ENCODE measurements around the gene IRF4.

The IRF4 gene

DNA sequence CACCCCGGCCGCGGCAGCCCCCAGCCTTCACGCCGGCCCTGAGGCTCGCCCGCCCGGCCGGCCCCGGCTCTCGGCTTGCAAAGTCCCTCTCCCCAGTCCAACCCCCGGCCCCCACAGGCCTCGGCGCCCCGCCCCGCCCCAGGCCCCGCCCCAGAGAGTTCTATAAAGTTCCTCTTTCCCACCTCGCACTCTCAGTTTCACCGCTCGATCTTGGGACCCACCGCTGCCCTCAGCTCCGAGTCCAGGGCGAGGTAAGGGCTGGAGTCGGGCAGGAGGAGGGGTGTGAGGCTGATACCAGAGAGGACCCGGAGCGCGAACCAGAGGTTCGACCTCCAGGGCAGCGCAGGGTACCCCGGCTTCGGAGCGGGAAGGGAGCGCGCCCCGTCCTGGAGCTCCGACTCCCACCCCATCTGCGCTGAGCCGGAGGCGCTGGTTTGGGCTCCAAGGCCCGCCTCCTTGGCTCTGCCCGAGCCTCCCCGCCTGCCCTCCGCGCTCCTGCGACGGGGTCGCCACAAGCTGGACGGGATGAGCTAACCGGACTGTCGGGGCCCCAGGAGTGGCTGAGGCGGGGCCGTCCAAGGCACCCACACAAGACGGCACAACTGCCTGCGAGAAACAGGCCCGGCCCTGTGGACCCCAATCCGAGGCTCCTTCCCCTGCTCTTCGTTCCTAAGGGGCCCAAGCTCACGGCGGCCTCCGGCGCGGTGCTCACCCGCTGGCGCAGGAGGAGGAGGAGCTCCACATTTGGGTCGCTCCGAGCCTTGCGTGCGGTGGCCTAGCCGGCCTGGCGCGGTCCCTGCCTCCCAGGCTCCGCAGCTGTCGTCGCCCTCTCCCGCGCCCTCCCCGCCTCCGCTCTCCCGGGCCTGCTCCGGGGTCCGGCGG, at the start of gene IRF4:
Gene IRF4 (plus strand): TSS at position 194 of the 882 bp plus-strand sequence. CDS start 1,401 bp downstream, outside the sequence.
- no peak for DNase-seq (ENCODE audit: low read depth, low spot score)

DNA sequence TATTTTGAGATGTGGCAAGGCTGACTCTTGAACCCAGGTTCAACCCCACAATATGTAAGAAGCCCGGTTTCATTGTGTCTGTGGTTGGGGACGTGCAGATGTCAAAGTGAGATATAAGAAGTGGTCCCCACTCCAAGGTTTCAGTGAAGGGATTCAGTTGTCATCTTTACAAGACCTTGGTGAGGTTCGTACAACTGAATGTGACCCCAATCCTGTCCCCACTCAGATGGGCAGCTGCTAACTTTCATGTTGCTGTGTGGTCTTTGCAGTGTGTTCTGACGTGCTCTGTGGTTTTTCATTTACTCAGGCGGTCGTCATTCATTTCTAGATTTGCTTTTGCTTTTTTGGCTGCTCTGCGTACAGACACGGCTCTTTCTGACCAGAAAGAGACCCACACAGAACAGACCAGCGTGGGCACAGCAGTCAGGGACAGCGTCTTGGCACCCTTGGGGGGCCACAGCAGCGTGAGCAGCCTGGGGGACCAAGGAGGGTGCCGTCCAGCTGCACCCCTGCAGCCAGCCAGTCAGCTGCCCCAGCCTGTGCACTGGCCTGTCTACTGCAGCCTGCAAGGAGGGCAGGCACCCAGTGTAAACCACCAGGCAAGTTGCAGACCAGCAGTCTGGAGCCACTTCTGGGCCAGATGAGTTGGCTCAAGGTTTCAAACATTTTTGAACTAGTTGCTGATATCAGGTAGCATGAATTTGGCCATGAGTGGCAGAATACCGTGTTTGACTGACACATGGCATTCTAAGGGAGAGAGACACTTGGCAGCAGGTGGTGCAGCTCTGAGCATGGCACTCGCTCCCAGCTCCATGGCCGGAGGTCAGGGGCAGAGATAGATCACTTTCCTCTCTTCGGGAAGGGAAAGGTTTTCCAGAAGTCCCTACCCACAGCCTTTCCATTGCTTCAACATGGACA, 49.4 kb upstream of the IRF4 start:
- DNase-seq (ENCODE audit: low read depth, low spot score) = no peak

DNA sequence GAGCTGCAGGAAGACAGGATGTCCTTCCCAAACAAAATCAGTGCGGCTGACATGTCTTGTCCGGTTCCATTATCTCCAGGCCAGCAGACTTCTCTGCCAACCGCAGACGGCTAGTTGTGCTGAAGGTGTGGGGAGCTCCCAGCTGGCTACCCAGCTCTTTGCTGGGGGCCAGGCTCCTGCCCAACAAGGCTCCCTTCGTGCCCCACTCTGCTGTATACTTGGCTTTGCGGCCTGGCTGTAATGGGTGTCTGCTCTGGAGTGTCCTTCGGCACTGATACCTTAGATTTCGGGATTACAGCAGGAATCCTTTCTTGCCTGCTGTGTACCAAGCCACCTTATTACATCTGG, 48.7 kb upstream of the IRF4 start:
- no peak for DNase-seq (ENCODE audit: low read depth, low spot score)

DNA sequence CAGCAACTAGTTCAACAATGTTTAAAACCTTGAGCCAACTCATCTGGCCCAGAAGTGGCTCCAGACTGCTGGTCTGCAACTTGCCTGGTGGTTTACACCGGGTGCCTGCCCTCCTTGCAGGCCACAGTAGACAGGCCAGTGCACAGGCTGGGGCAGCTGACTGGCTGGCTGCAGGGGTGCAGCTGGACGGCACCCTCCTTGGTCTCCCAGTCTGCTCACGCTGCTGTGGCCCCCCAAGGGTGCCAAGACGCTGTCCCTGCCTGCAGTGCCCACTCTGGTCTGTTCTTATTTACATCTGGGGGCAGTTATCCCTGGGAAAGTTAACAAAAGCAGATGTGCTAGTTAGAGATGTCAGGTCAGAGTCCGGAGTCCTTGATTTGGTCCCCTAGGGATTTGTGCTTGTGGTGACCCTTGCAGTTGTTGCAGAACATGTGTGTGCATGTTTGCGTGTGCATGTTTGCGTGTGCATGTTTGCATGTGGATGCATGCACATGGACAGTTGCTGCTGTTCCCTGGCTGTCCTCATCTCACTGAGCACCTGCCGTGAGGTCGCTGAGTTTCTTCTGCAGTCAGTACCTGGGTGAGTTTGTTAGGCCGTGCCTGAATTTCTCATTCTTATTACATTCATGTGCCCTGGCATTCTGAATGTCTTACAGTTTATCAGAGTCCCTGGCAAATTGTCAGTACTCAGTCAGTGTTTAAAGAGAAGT, 48.2 kb upstream of the IRF4 start:
- no peak for DNase-seq (ENCODE audit: low read depth, low spot score)

DNA sequence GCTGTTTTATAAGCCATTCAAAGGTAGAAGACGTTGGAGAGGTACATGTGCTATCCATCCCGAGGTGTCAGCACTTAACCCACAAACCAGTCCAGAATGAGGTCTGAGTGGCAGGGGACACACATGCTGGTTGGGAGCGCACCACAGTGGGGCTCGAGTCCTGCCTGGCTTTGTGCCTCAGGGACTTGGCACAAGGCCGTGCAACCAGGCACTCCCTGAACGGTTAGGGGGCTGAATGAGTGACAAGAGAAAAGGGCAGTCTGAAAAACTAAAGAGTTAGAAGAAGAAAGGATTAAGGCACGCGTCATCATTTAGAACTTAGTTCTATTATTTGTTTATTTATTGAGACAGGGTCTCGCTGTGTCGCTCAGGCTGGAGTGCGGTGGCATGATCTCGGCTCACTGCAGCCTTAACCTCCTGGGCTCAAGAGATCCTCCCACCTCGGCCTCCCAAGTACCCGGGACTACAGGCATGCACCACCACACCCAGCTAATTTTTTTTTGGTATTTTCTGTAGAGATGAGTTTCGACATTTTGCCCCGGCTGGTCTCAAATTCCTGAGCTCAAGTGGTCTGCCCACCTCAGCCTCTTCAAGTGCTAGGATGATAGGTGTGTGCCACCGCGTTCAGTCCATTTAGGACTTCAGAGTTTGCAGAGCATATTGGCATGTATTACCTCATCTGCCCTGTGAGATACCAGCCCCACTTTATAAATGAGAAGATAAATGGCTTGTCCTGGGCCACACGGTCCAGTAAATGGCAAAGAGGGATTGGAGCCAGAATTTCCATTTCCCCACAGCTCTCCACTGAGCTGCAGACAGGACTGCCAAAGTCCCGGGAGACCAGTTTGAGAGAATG, 47.4 kb upstream of the IRF4 start:
- DNase-seq (ENCODE audit: low read depth, low spot score) = no peak

DNA sequence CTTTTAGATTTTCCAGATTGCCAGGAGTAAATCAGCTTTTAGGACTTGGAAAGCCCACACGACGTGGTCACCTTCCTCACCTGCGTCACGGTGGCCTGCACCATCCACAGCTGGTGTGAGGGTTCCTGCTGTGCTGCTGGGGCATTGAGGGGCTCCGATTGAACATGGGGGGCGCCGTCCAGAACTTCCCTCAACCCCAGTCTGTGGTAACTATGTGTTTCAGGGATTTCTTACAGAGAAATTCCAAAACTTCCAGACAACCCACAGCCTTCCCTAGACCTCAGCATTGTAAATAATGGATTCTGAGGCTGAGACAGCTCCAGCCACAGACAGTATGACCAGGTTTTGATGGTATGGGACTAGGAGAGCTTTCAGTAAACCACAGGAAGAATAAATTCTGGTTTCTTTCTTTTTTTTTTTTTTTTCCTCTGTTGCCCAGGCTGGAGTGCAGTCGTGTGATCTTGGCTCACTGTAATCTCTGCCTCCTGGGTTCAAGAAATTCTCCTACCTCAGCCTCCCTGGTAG, 46.7 kb upstream of the IRF4 start:
- no peak for DNase-seq (ENCODE audit: low read depth, low spot score)

DNA sequence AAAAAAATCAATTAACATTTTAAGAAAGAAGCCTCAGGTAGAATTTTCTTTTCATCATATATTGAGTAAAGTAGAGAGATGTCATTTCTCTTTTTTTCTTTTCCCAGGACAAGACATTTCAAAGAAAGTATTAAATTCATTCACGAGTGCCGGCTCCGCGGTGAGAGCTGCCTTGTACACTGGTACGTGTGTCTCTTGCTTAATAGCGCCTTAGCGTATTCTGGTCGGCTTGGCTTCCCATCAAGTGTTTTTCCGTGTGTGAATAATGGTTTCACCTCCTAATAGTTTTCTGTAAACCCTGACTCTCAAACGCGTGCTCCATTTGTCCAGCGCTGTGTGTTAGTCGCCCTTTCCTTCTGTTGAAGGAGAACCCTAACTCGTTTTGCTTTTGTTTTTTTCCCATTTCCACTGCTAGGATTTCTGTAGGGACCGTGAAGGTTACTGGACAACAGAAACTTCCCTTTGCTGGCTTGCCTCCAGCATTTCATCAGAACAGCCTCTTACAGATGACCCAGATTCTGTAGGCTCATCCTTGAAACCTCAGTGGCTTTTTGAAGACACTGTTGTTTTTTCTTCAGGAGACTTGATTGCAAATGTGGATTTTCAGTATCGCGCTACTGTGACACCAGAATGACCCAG, 45.7 kb upstream of the IRF4 start:
- no peak for DNase-seq (ENCODE audit: low read depth, low spot score)

DNA sequence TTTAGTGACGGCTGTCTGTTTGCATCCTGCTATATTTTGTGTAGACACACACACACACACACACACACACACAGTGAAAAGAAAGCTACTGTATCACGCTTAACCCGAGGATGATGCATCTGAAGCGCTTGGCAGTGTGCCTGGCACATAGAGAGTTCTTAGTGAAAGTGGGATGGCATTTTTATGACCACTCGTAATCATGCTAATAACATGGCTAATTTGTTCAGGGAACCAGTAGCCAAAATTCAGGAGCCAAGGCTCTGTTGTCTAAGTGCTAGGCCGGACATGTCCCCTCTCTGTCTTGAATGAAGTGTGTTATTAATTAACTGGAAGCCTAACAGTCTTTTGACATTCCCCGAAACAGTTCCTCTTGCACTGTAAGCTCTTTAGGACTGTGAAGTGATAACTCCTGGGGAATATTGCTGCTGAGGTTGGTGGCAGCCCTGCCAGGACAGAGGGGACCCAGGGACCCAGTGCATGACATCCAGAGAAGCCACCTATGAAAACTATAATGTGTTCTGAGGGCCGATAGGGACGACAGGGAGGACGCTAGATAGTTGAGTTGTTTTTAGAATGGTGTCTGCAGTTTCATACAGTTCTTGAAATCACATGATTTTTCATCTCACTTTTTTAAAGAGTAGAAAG, 45.0 kb upstream of the IRF4 start:
- DNase-seq (ENCODE audit: low read depth, low spot score) = no peak

DNA sequence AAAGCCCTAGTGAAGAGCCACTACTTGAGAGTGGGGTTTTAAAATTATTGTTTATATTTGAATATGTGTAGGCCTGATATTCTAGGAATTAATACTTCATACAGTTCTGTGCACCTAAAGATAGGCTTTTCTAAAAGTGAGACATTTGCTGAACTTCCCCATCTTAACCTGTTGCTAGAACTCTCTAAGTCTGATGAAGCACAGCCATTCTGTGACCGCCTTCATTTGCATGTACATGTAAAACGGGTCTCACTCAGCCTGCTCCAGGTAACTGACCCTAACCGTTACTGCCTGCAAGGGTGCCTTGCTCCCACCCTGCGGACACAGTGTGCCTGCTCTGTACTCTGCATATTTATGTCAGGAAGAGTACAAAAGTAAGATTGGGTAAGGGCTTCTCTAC, 44.3 kb upstream of the IRF4 start:
- DNase-seq (ENCODE audit: low read depth, low spot score) = no peak

DNA sequence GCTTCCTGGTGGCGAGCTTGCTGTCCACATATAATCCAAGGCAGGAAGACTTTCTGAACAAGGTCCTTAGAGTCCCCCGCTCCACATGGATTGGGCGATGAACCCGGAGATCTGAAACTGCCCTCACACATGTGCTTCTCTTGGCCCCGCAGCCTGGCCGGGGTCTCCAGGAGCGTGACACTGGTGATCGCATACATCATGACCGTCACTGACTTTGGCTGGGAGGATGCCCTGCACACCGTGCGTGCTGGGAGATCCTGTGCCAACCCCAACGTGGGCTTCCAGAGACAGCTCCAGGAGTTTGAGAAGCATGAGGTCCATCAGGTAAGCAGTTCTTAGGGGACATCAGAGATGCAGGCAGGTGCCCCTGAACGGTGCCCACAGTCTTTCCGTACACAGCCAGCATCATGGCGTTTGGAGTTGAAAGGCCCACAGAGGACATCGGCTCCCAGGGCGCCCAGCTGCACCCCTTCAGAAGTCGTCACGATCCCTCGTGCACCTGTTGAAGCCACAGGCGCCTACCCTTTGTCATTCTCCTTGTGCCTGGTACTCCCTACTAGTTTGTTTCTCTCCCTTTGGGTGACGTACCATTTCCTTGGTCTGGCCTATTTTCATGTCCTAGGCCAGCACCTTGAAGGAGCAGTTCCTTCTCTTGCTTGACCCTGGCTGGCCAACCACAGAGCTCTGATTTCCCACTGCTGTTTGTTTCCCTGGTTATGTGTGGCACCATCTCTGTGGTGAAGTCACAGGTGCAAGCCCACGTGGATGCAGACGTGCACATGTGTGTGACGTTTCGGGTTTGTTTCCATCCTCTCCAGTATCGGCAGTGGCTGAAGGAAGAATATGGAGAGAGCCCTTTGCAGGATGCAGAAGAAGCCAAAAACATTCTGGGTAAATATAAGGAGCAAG, 43.3 kb upstream of the IRF4 start:
- no peak for DNase-seq (ENCODE audit: low read depth, low spot score)

DNA sequence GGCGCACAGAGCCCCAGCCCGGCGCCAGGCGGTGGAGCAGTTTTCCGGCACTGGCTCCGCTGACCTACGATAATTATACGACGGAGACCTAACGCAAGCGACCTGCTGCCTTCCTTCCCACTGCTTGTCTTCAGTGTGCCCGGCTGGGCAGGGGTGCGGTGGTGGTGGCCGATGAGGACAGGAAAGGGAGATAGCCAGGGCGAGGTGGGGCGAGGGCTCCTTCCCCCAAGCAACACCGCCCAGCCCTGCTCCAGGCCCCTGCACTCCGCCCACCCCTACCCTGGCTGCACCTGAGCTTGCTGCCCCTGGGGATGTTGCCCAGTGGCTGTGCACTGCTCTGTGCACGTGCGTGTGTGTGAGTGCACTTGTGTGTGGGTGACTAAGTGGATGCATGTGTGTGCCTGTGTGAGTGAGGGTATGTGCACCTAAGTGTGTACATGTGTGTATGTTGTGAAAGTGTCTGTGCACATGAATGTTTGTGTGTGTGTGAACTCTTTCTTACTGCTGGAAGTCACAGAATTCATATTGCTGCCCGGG, 42.6 kb upstream of the IRF4 start:
- DNase-seq (ENCODE audit: low read depth, low spot score) = no peak

DNA sequence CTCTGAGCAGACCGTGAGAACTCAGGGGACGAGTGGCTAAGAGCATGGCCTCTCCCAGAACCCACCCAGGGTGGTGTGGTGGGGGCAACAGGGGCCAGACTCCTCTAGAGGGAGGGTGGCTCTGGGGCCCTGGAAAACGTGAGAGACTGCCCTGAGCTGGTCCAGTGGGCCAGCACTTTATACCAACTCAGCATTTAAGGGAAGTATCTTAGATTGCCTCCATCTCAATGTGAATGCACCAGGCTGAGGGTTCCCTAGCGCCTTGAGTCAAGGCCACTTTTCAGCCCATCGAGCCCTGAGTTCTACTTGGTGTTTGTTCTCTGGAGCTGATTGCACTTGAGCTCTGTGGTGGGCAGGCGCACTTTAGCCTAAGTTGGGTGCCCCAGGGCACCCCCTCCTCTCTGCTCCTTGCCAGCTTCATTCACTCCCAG, 42.0 kb upstream of the IRF4 start:
- DNase-seq (ENCODE audit: low read depth, low spot score) = no peak

DNA sequence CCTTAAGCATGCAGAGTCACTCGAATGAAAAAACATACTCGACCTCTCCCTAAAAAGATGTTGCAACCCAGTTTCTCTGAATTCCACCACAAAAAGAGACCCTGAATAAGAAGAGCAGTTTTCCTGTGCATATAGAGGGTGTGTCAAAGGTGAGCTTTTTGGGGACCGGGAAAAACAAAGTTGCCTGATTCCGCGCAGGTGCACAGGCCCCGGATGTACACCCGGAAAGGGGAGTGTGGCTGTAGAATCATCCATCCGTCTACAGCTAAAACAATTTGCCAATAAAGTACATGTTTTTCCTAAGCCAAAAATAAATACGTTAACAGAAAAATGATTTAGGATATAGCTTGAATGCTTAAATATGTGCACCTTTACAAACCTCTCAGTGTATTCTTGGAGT, 41.2 kb upstream of the IRF4 start:
- no peak for DNase-seq (ENCODE audit: low read depth, low spot score)

DNA sequence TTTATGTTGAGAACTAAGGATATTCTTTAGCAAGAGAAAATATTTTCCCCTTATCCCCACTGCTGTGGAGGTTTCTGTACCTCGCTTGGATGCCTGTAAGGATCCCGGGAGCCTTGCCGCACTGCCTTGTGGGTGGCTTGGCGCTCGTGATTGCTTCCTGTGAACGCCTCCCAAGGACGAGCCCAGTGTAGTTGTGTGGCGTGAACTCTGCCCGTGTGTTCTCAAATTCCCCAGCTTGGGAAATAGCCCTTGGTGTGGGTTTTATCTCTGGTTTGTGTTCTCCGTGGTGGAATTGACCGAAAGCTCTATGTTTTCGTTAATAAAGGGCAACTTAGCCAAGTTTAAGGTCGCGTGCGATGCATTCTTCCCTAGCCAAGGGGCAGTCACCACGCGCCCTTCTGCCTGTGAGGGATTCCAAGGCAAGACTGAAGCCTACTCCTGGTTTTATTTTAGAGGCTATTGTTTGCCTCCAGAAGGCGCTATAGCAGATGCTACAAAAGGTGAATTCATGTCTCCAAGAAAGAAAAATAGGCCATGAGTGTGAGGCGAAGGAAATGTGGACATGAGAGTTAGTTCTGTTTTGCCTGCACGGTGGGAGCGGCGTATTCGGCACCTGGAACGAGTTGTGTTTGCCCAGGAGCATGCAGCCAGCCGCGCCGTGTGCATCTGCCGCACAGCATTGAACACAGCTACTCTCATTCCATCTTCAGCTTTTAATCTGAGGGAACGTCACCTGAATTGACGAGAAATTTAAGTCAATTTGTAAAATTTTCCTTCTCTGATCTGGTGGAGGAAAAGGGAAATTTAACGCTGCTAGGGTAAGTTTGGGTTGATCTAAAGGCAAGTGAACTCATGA, 40.3 kb upstream of the IRF4 start:
- DNase-seq (ENCODE audit: low read depth, low spot score) = no peak

DNA sequence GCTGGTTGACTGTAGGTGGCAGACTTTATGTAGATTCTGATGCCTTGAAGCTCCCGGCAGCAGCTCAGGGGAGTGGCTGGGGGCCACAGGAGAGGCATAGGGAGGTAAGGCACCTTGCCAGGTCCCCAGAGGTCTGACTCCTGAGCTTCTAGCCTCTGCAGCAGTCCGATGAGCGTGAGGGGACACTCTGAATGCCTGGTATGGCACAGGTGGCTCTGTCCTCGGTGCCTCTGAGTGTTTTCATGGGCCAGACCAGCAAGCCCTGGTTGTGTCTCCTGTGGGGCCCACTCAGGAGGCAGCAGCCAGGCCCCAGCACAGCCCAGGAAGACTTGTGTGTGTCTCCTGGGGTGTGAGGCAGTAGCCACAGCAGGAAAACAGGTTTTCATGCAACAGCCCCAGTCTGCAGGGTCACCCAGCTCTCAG, 39.7 kb upstream of the IRF4 start:
- no peak for DNase-seq (ENCODE audit: low read depth, low spot score)

DNA sequence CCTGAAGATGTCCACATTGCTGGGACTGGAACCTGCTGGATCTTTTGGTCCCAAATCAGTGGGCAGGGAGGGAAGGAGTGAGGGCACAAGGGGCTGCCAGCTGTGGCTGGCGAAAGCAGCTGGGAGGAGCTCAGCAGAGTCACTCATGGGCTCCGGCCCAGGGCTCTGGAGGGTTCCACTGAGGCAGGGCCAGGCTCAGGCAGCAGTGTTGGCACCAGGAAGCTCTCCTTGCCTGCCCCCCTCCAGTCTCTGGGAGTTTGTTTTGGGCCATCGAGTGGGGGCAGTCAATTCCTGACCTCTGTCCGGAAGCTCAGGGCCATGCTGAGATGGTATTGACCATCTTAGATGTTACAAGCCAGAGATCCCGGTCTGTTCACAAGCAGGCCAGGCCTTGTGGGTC, 39.1 kb upstream of the IRF4 start:
- DNase-seq (ENCODE audit: low read depth, low spot score) = no peak

DNA sequence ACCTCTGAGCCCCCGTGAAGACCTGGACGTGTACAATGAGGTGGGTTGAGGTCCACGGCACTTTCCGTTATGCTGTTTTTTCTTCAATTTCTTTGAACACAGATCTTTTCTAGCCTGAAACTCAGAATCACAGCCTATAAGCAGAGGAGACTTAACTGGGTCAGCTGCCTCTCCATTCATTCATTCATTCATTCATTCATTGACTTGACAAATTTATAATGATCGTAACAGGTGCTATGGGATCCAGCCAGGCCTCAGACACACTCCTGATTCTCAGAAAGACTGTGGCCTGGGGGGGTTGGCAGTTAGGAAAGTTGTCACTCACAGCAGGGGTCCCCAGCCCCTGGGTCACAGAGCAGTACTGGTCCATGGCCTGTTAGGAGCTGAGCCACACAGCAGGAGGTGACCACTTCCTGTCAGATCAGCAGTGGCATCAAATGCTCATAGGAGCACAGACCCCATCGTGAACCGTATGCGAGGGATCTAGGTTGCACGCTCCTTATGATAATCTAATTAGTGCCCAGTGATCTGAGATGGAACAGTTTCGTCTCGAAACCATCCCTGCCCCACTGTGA, 38.6 kb upstream of the IRF4 start:
- DNase-seq (ENCODE audit: low read depth, low spot score) = no peak
